Activated CD8-positive, alpha-beta memory T cell treated with anti-CD3 and anti-CD28 coated beads, Interleukin-2, amount 50 U/mL, for 1 hour (primary cell): ENCODE data around the gene SOX13.

Source experiments
- DNase-seq: peaks from one replicate; pipeline ENCODE4 v3.0.0-alpha.2; 2020; ENCODE audit errors: extremely low read depth

Gene SOX13

GRCh38 chr1:204065174-204065985 is 7.5 kb upstream of the SOX13 start:
- no peak for DNase-seq

DNA sequence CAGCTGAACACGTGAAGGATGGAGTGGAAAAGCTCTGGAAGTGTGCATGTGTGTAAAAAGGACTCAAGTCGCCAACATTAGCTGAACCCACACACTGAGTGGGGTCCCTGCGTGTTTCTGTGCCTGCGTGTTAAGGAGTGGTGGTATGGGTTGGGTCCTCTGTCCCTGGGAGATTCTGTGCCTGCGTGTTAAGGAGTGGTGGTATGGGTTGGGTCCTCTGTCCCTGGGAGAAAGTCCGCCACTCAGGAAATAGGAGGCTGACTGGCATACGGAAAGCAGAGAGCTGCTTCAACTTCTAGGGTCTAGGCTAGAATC is 7.0 kb upstream of the SOX13 start:
- no peak for DNase-seq

GRCh38 chr1:204067935-204068334 is 5.0 kb upstream of the SOX13 start:
- DNase-seq: no peak

DNA sequence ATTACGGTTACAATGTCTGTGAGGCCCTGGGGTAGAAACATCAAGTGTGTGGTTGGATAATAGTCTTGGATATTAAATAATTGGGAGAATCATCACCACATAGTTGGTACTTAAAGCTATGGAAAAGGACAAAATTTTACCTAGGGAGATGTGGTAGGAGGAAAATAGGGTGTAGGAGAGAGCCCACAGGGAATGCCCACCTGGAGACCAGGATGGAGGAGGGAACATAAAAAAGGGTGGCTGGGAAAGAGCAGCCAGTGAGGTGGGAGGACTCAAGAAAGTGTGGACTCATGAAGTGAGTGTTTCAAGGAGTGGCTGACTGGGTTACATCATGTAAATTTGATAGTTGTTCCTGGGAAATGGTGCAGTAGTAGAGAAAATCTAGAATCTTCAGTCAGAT is 3.0 kb upstream of the SOX13 start:
- DNase-seq: no peak

DNA sequence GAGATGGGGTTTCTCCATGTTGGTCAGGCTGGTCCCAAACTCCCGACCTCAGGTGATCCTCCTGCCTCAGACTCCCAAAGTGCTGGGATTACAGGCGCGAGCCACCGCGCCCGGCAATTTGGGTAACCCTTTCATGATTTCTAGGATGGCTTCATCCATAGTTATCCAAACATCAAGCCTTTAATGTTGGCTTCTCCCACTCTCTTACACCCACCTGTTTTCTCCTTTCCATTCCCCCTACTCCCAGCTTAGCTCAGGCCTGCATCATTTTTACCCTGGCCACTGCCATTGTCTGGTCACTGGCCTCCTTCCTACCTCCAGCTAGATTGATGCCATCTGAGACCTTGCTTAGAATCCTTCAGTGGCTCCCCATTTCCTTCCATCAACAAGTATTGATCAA is 2.0 kb upstream of the SOX13 start:
- no peak for DNase-seq

- DNase-seq: no peak
Measured at GRCh38 chr1:204073837-204074273, 940 bp downstream of the SOX13 start.

- no peak for DNase-seq
Measured at GRCh38 chr1:204074274-204075138, 1.6 kb downstream of the SOX13 start.

DNA sequence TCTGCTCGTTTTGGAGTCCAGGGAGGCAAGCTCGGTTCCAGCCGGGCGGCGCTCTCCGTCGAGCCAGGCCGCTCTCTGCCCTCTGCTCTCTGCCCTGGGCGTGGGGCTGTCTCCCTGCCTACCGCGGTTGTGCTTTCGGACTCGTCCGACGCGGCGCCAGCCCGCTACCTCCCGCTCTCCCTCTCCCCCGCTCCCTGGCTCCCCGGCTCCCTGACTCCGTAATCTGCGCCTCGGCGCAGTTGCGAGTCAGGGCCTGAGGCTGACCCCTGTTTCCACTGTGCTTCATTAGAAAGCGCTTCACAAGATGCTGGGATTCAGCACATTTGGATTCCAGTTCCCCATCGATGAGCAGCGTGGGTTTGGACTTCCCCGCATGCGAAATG is 2.2 kb downstream of the SOX13 start:
- DNase-seq: no peak

DNA sequence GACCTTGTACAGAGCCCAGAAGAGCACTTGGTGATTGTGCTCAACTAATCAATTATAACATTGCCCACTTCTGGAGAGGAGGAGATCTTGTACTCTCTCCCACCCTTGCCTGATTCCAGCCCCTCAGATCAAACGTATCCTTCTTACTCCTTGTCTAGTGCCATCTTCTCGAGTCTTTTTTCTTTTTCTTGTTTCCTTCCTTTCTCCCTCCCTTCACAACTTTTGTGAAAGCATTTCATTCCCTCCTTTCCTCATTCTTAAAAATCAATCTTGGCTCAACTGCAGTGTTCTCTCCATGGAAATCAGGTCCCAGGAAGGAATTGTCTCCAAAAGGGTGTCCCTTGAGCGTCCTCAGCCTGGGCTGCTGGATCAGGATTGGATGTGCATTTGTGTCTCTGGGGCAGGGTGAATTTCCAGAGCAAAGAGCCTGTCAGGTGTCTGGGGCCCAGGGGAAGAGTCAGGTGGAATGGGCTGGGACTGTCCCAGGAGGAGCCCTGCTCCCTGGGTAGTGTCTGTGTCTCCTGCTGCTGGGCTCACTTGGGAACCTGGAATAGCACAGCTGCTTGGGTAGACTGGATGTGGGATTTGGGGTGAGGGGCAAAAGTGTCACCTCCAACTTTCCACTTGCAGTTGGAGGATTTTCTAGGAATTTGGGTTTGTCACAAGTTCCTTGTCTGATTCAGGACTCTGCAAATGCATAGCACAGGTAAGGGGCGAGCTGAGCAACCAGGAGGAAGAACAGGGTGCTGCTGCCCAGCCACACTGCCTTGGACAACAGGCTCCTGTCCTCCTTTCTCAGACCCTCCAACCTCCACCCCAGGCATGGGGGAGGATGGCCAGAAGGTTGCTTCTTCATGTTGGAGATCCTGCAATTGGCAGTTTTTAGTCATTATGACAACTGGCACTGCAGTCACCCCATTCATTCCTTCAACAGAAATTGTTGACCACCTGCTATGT is 3.3 kb downstream of the SOX13 start:
- DNase-seq: no peak

- DNase-seq: no peak
Measured at GRCh38 chr1:204076891-204077290, 4.0 kb downstream of the SOX13 start.

GRCh38 chr1:204077979-204078696 is 5.2 kb downstream of the SOX13 start:
- DNase-seq: no peak

DNA sequence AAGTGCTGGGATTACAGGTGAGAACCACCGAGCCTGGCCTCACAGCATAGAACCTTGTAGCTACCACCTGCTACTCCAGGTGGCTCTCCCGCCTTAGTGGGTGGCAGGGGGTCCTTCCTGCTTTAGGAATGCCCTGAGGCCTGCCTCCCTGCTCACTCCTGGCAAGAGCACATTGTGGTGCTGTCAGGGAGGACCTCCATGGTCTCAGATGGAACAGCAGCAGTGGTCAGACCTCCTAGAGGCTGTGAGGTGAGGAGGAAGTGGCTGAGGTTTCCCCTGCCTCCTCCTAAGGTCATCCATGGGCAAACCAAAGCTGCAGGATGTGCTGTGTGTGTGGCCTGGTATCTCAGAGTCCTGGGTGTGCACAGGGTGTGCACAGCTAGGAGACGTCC is 6.7 kb downstream of the SOX13 start:
- no peak for DNase-seq

DNA sequence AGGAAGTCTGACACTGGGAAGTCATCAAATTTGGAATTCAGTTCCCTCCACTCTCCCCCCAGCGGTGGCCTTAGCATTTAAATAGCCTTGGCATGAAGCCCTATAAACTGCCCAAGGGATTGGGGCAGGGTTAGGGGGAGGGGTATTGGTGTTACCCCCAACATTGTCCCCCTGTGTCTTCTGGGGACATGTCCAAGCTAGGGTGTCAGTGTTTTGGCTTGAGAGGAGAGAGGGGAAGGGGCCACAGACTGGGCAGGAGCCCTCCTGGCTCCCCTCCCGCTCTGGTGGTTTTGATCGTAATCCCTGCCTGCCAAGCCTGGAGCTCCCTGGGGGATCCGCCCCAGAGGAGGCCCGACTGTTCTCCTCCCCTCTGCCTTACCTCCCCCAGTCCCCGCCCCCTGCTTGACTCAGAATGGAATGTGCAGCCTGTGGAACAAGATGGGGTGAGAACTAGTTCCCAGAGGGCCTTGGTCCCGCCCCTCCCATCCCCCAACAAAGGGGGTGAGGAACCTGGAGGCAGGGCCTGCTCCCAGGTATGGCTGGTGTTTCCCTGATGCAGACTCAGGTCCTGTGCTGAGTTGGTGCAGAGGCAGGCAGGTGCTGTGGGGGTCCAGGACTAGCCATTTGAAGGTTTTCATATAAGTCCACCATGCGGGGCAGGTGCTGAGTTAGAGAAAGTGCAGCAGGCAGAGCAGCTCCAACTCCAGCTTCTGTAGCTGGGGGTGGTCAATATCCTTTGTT is 7.4 kb downstream of the SOX13 start:
- DNase-seq: no peak

DNA sequence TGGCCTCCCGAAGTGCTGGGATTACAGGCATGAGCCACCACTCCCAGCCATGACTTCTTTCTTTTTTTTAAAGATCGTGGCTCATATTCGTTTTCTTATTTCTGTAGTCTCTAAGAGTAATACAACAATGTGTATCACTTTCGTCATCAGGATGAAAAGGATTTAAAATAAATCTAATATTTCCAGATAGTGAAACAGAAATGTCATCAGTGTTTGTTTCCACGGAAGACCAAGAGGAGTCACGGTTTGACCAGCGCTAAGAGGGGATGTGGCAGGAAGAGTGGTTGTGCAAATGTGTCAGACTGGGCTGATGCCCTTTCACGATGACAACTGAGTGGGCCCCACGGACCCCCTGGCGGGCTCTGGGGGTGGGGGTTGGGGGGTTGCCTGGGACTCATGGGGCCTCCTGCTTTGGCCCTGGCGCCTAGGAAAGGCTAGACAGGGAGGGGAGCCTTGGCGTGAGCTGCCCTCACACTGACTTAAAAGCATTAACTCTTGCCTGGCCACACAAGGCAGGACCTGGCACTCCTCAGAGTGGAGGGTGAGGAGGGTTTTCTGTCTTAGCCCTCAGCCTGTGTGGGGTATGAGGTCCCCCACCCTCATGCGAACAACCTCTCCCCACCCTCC is 8.4 kb downstream of the SOX13 start:
- no peak for DNase-seq

DNA sequence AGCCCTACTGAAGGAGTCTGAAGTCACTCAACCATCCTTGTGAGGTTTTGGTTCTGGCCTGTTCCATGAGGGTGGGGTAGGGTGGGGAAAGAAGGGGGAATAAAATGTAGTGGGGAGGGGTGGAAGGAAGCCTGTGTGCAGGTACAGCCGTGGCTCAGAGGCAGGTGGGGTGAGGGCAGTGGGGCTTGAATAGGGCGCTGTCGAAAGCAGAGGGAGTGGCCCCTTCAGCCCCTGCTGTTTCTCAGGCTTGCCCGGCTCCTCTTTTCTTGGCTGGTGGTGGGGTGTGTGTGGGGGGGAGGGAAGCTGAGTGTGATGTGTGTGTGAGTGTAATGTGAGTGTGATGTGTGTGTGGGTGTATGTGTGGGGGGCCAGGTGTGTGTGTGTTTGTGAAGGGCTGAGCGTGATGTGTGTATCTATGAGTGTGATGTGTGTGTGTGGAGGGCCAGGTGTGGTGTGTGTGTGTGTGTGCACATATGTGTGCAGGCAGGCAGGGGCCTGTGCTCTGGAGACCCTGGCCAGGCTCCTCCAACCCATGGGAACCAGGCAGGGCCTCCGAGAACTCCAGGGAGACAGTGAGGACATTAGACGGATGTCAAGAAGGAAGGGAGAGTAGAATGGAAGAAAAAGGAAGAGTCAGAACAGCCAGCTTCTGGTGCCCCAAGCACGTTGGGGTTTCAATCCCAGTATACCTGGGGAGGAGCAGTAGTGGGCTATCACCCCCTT is 9.0 kb downstream of the SOX13 start:
- no peak for DNase-seq

GRCh38 chr1:204083491-204083890 is 10.6 kb downstream of the SOX13 start:
- DNase-seq: no peak

DNA sequence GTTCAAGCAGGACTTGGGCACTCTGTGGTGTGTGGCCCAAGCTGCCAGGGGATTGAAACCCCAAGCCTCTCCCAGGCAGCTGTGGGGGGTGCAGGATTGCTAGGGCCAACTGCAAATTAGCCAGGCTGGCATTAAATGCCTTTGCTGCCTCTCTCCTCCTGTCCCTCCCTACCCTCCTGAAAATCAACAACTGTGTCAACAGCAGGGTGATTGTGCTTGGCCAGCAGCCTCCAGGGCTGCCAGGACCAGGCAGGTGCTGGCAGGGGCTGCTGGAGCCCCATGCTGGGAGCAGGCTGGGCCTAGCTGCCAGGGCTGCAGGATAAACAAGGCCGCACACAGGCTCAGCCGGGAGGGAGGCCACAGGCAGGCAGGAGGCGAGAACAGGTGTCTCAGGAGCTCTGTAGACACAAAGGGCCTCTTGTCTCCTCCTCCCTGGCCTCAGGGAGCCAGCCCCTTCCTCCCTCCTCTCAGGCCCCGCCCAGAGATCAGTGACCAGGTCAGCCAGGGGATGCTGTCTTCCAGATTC is 11.4 kb downstream of the SOX13 start:
- no peak for DNase-seq

GRCh38 chr1:204085876-204086275 is 13.0 kb downstream of the SOX13 start:
- DNase-seq: no peak

DNA sequence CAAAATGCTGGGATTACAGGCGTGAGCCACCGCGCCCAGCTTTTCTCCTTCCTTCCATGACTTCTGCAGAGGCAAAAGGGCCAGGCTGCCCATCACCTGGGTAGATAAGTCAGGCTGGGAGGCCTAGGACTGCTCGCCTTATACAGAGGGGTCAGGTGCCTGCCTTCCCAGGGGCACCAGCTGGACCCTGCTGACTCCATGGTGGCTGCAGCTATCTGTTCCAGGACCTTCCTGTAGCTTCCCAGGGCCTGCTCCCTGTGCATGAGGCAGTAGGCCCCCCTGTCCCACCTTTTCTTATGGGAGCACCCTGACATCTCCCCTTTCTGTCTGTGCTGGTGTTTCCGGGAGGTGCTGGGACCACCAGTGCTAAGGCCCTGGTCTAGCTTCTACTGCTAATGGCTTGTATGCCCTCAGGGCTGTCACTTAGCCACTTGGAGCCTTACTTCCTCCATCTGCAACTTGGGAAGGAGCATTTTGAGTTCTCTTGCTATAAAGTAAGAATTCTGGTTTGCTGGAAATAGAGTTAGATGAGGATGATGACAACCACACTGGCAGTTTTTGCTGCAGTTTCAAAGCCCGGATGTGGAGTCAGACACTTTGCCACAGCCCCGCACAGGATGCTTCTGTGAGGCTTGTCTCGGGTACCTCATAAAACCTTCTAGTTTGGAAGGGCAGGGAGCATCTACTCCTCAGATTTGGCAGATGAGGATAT is 14.4 kb downstream of the SOX13 start:
- no peak for DNase-seq
